GM12878 (cell line): ENCODE results near the gene FGR. TPM values are rescaled to one million over a fixed set of nuclear protein-coding genes. Genes with fewer than 3 reads are reported as not detected.

Experiments
- ATAC-seq: fragments of 200-7000 bp; cut with Tn5 transposase; 3 replicates; pipeline ENCODE4 v1.9.1; 2020; ENCODE audit warnings: mild to moderate bottlenecking, moderate library complexity
- BruUV-seq: library from RNA; stranded (reverse); fragments of 400-500 nt; replicated peaks from 2 replicates; lab custom pipeline; 2021; lab: Mats Ljungman, UMichigan
- CTCF ChIA-PET: fragments of 300-600 bp; sonication (Branson Sonifier 250); formaldehyde crosslinking; extraction: SDS; loops from one replicate; lab custom pipeline; 2021; ENCODE audit warnings: inconsistent platforms; lab: Yijun Ruan, JAX
- POLR2A ChIA-PET: fragments of 350-600 bp; formaldehyde crosslinking; extraction: SDS; loops from one replicate; lab custom pipeline; 2021; ENCODE audit warnings: inconsistent platforms; lab: Charles Lee
- RAD21 ChIA-PET: fragments of 300-600 bp; sonication (Branson Sonifier 250); formaldehyde crosslinking; loops from one replicate; lab custom pipeline; 2023; ENCODE audit warnings: antibody characterized with exemption; ENCODE audit not compliant: unreplicated experiment; lab: Charles Lee
- SMC1A ChIA-PET: fragments of 300-600 bp; sonication (Branson Sonifier 250); formaldehyde crosslinking; loops from one replicate; lab custom pipeline; 2023; ENCODE audit not compliant: unreplicated experiment, uncharacterized antibody; lab: Charles Lee
- DNase-seq: peaks from one replicate; pipeline ENCODE4 v3.0.0-alpha.2; 2011; ENCODE audit warnings: low read depth, low spot score
- FAIRE-seq: peaks from 3 replicates; lab custom pipeline; 2011; peaks lifted over from hg19 to GRCh38; lab: Jason Lieb, UNC
- H2AFZ ChIP-seq: 2 replicates; pipeline ENCODE4 v1.6.0; 2011; ENCODE audit warnings: low read depth, low read length, control low read depth; ENCODE audit not compliant: control insufficient read depth
- H3K27ac ChIP-seq: 2 replicates; pipeline ENCODE4 v1.5.1; 2011; ENCODE audit warnings: control low read depth; ENCODE audit not compliant: control insufficient read depth, insufficient read depth
- H3K27me3 ChIP-seq, 2 experiments: replicated peaks in 1 of 2; 2 replicates each; pipeline versions ENCODE4 v1.6.0 to v1.6.1; 2011; ENCODE audit warnings: low read length in 1 of 2; ENCODE audit not compliant: control insufficient read depth in 2 of 2, insufficient read depth in 2 of 2
- H3K36me3 ChIP-seq, 2 experiments: 2 replicates each; pipeline ENCODE4 v1.5.1; 2011; ENCODE audit warnings: low read length in 1 of 2; ENCODE audit not compliant: control insufficient read depth in 2 of 2, insufficient read depth in 2 of 2
- H3K4me1 ChIP-seq: 2 replicates; pipeline ENCODE4 v1.6.1; 2011; ENCODE audit warnings: mild to moderate bottlenecking, low read length, moderate library complexity, mixed read lengths; ENCODE audit not compliant: control insufficient read depth, insufficient read depth
- H3K4me2 ChIP-seq: 2 replicates; pipeline ENCODE4 v1.6.0; 2011; ENCODE audit warnings: control low read depth; ENCODE audit not compliant: control insufficient read depth, insufficient read depth
- H3K4me3 ChIP-seq: fragments of 200-600 bp; sonication (generic); 2 replicates; pipeline ENCODE4 v1.5.1; 2016
- H3K79me2 ChIP-seq: 2 replicates; pipeline ENCODE4 v1.6.0; 2011; ENCODE audit warnings: low read length; ENCODE audit not compliant: control insufficient read depth, insufficient read depth
- H3K9ac ChIP-seq: 2 replicates; pipeline ENCODE4 v1.8.0; 2011; ENCODE audit warnings: low read length, control low read depth, mixed read lengths; ENCODE audit not compliant: control insufficient read depth, insufficient read depth
- H3K9me3 ChIP-seq: replicated peaks from 3 replicates; pipeline ENCODE4 v1.5.1; 2011; ENCODE audit warnings: mild to moderate bottlenecking, low read length; ENCODE audit not compliant: control insufficient read depth, insufficient read depth
- H4K20me1 ChIP-seq: 2 replicates; pipeline ENCODE4 v1.6.0; 2011; ENCODE audit not compliant: control insufficient read depth, insufficient read depth
- CEBPB ChIP-seq, 2 experiments: fragments of 150-350 bp in 1 of 2; IDR thresholded peaks; 2 replicates each; pipeline ENCODE4 v1.6.1; 2012 to 2014; ENCODE audit warnings: low read depth in 2 of 2, low read length in 2 of 2, borderline replicate concordance in 1 of 2, inconsistent platforms in 1 of 2
- E2F4 ChIP-seq: IDR thresholded peaks from 2 replicates; pipeline ENCODE4 v1.6.1; 2012; ENCODE audit warnings: low read depth, low read length, improper control_type of control experiment
- E4F1 ChIP-seq: fragments of 450-650 bp; IDR thresholded peaks from 2 replicates; pipeline ENCODE4 v1.6.1; 2018; ENCODE audit warnings: borderline replicate concordance, mild to moderate bottlenecking; ENCODE audit not compliant: partially characterized antibody
- ELK1 ChIP-seq: IDR thresholded peaks from 2 replicates; pipeline ENCODE4 v1.6.1; 2012; ENCODE audit warnings: low read depth, low read length, improper control_type of control experiment
- HDAC2 ChIP-seq: fragments of 200-600 bp; sonication (generic); IDR thresholded peaks from 2 replicates; pipeline ENCODE4 v1.6.1; 2017
- NR2C2 ChIP-seq: IDR thresholded peaks from 2 replicates; pipeline ENCODE4 v1.6.1; 2011; ENCODE audit warnings: borderline replicate concordance, low read depth; ENCODE audit not compliant: control insufficient read depth, insufficient read length
- PBX3 ChIP-seq: IDR thresholded peaks from 2 replicates; pipeline ENCODE4 v1.6.1; 2011; ENCODE audit warnings: mild to moderate bottlenecking, low read depth, low read length, moderate library complexity; ENCODE audit not compliant: insufficient replicate concordance
- POLR2A ChIP-seq: IDR thresholded peaks from 2 replicates; pipeline ENCODE4 v1.6.1; 2011; ENCODE audit warnings: low read depth, mild to moderate bottlenecking, low read length
- POLR2AphosphoS2 ChIP-seq: IDR thresholded peaks from 2 replicates; pipeline ENCODE4 v1.6.1; 2011; ENCODE audit warnings: low read depth, mild to moderate bottlenecking, low read length, improper control_type of control experiment, moderate library complexity
- SMAD5 ChIP-seq: IDR thresholded peaks from 2 replicates; pipeline ENCODE4 v1.6.1; 2016; ENCODE audit warnings: antibody characterized with exemption, low read depth
- WGBS: methylation state at CpG from one replicate; pipeline ENCODE4 v1.1.6; 2016; ENCODE audit warnings: low lambda C conversion rate; ENCODE audit not compliant: insufficient replicate concordance, insufficient coverage; ENCODE audit errors: missing lambda C conversion rate; 5-methylcytosine and 5-hydroxymethylcytosine counted together
- in situ Hi-C: fragments of 300-500 bp; cut with MboI; formaldehyde crosslinking; loops from 9 replicates; pipeline ENCODE4 v1.14.3; 2018; ENCODE audit warnings: mixed read lengths
- intact Hi-C: fragments of 100-400 bp; cut with micrococcal nuclease; formaldehyde crosslinking; loops from one replicate; pipeline ENCODE4 v1.14.2; 2022; ENCODE audit not compliant: unreplicated experiment
- polyA plus RNA-seq, 11 experiments: library from polyadenylated mRNA; depleted of rRNA in 4 of 11; unstranded in 6 of 11; stranded (reverse) in 5 of 11; fragments of >200 nt; fragmentation: Nextera tagmentation in 4 of 11; fragmentation: Illumina TruSeq in 1 of 11; extraction: Ambion mirVana in 4 of 11; extraction: Trizol in 1 of 11; gene quantifications; 1 replicate in 1 of 11; 2 replicates in 10 of 11; pipeline versions ENCODE4 v1.2.1 to v1.2.3, GENCODE V29; 2011 to 2016; ENCODE audit warnings: inconsistent platforms in 2 of 11, missing spikeins in 2 of 11, low read depth in 1 of 11
- total RNA-seq, 4 experiments: library from RNA; depleted of rRNA in 3 of 4; stranded (reverse); fragments of >200 nt in 3 of 4; fragmentation: Illumina TruSeq in 1 of 4; extraction: Trizol in 1 of 4; gene quantifications; 2 replicates each; pipeline versions ENCODE4 v1.2.1 to v1.2.3, GENCODE V29; 2013 to 2021
- TF ChIP-seq, protein P1 (sequence below): fragments of 450-650 bp; formaldehyde crosslinking; IDR thresholded peaks from 2 replicates; pipeline ENCODE4 v1.4.0; 2020; ENCODE audit warnings: mild to moderate bottlenecking, moderate library complexity

FGR gene
- total and polyA plus RNA-seq, 10 of the 15 experiments (the other 5 are each of a cell fraction or from before 2014, with no cell fraction given): 10.9 to 193 (median 74.7) TPM

- no peak overlapping the region for H3K9ac ChIP-seq
- ATAC-seq (no peak), FAIRE-seq (no peak), DNase-seq (no peak)
- H3K9me3 ChIP-seq: no peaks in the 10 kb centered on the region
- no peaks in the 10 kb centered on the region for H4K20me1 ChIP-seq
- H3K4me3 ChIP-seq: no peak overlapping the region
- CTCF ChIA-PET: interaction anchor here (1.5 to 2.8 kb wide), 4 partner anchors 9 to 54 kb away, joined by 5 to 13 read pairs (median 10); no protein-coding TSS in a partner anchor
- POLR2A ChIA-PET: interaction anchor here (0.6 to 1.5 kb wide), 3 partner anchors 15 to 47 kb away, joined by 3 to 5 read pairs (median 4); no protein-coding TSS in a partner anchor
- 89% methylated on average over 41 of the region's 41 CpGs for WGBS
- TF ChIP-seq ELK1 (no peak), HDAC2 (no peak), POLR2AphosphoS2 (peak; percentile 70; the same call in 1 of the 2 replicates), PBX3 (no peak), SMAD5 (0 out of 2 replicates have a peak, but pooled peaks have one; percentile 35), E2F4 (no peak), NR2C2 (no peak), CEBPB (IDR thresholded peaks at IDR 0.05; ENCODE audit: borderline replicate concordance in 1 of 2, low read depth in 2 of 2, low read length in 2 of 2) (no peak), POLR2A (peak; percentile 76), E4F1 (no peak)
- TF ChIP-seq, protein P1, sequence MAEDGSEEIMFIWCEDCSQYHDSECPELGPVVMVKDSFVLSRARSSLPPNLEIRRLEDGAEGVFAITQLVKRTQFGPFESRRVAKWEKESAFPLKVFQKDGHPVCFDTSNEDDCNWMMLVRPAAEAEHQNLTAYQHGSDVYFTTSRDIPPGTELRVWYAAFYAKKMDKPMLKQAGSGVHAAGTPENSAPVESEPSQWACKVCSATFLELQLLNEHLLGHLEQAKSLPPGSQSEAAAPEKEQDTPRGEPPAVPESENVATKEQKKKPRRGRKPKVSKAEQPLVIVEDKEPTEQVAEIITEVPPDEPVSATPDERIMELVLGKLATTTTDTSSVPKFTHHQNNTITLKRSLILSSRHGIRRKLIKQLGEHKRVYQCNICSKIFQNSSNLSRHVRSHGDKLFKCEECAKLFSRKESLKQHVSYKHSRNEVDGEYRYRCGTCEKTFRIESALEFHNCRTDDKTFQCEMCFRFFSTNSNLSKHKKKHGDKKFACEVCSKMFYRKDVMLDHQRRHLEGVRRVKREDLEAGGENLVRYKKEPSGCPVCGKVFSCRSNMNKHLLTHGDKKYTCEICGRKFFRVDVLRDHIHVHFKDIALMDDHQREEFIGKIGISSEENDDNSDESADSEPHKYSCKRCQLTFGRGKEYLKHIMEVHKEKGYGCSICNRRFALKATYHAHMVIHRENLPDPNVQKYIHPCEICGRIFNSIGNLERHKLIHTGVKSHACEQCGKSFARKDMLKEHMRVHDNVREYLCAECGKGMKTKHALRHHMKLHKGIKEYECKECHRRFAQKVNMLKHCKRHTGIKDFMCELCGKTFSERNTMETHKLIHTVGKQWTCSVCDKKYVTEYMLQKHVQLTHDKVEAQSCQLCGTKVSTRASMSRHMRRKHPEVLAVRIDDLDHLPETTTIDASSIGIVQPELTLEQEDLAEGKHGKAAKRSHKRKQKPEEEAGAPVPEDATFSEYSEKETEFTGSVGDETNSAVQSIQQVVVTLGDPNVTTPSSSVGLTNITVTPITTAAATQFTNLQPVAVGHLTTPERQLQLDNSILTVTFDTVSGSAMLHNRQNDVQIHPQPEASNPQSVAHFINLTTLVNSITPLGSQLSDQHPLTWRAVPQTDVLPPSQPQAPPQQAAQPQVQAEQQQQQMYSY (CRISPR knock-in tag): no peak
- H3K27ac ChIP-seq: no peak overlapping the region
- BruUV-seq: no TSS peak
- H2AFZ ChIP-seq: no peak overlapping the region
- SMC1A ChIA-PET: interaction anchor here (1.6 to 10.2 kb wide), 3 partner anchors 10 to 47 kb away, joined by 3 to 71 read pairs (median 9); no protein-coding TSS in a partner anchor
- peaks cover 29 to 40% of the 10 kb centered on the region in 2 experiments; a peak in 3 of 4 replicates for H3K36me3 ChIP-seq
- peaks cover 3% of the 10 kb centered on the region; the same call in 1 of the 2 replicates for H3K79me2 ChIP-seq
- RAD21 ChIA-PET: interaction anchor here (4.6 kb wide), 1 partner anchor 47 kb away, joined by 43 read pairs; no protein-coding TSS in a partner anchor
- in situ Hi-C loops (no loop called here), intact Hi-C loops (no loop called here)
- H3K4me1 ChIP-seq: peaks cover 23% of the 10 kb centered on the region
- H3K4me2 ChIP-seq: no peak overlapping the region
- no peaks in the 10 kb centered on the region for H3K27me3 ChIP-seq
These were observed 19.4 kb downstream of the FGR start for GRCh38 chr1:27615346-27616192.
